Measurements from ENCODE around the gene HEG1.

GRCh38 chr3:124965413-124965812 is 90.4 kb downstream of the HEG1 start:
- TF ChIP-seq, protein P1, sequence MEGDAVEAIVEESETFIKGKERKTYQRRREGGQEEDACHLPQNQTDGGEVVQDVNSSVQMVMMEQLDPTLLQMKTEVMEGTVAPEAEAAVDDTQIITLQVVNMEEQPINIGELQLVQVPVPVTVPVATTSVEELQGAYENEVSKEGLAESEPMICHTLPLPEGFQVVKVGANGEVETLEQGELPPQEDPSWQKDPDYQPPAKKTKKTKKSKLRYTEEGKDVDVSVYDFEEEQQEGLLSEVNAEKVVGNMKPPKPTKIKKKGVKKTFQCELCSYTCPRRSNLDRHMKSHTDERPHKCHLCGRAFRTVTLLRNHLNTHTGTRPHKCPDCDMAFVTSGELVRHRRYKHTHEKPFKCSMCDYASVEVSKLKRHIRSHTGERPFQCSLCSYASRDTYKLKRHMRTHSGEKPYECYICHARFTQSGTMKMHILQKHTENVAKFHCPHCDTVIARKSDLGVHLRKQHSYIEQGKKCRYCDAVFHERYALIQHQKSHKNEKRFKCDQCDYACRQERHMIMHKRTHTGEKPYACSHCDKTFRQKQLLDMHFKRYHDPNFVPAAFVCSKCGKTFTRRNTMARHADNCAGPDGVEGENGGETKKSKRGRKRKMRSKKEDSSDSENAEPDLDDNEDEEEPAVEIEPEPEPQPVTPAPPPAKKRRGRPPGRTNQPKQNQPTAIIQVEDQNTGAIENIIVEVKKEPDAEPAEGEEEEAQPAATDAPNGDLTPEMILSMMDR (IDR thresholded peaks at IDR 0.05) = no peak
- TF ChIP-seq POLR2A (IDR thresholded peaks at IDR 0.05) = no peak
